GM12878 (cell line): ENCODE measurements around the gene CTAG1B. TPM values are rescaled to one million over a fixed set of nuclear protein-coding genes. Genes with fewer than 3 reads are reported as not detected.

ENCODE experiments used
- ATAC-seq: fragments of 200-7000 bp; cut with Tn5 transposase; 3 replicates; pipeline ENCODE4 v1.9.1; 2020; ENCODE audit warnings: mild to moderate bottlenecking, moderate library complexity
- BruUV-seq: library from RNA; stranded (reverse); fragments of 400-500 nt; replicated peaks from 2 replicates; lab custom pipeline; 2021; lab: Mats Ljungman, UMichigan
- CTCF ChIA-PET: fragments of 300-600 bp; sonication (Branson Sonifier 250); formaldehyde crosslinking; extraction: SDS; loops from one replicate; lab custom pipeline; 2021; ENCODE audit warnings: inconsistent platforms; lab: Yijun Ruan, JAX
- POLR2A ChIA-PET: fragments of 350-600 bp; formaldehyde crosslinking; extraction: SDS; loops from one replicate; lab custom pipeline; 2021; ENCODE audit warnings: inconsistent platforms; lab: Charles Lee
- RAD21 ChIA-PET: fragments of 300-600 bp; sonication (Branson Sonifier 250); formaldehyde crosslinking; loops from one replicate; lab custom pipeline; 2023; ENCODE audit warnings: antibody characterized with exemption; ENCODE audit not compliant: unreplicated experiment; lab: Charles Lee
- SMC1A ChIA-PET: fragments of 300-600 bp; sonication (Branson Sonifier 250); formaldehyde crosslinking; loops from one replicate; lab custom pipeline; 2023; ENCODE audit not compliant: unreplicated experiment, uncharacterized antibody; lab: Charles Lee
- DNase-seq: peaks from one replicate; pipeline ENCODE4 v3.0.0-alpha.2; 2011; ENCODE audit warnings: low read depth, low spot score
- FAIRE-seq: peaks from 3 replicates; lab custom pipeline; 2011; peaks lifted over from hg19 to GRCh38; lab: Jason Lieb, UNC
- H2AFZ ChIP-seq: 2 replicates; pipeline ENCODE4 v1.6.0; 2011; ENCODE audit warnings: low read depth, low read length, control low read depth; ENCODE audit not compliant: control insufficient read depth
- H3K27ac ChIP-seq: 2 replicates; pipeline ENCODE4 v1.5.1; 2011; ENCODE audit warnings: control low read depth; ENCODE audit not compliant: control insufficient read depth, insufficient read depth
- H3K27me3 ChIP-seq, 2 experiments: replicated peaks in 1 of 2; 2 replicates each; pipeline versions ENCODE4 v1.6.0 to v1.6.1; 2011; ENCODE audit warnings: low read length in 1 of 2; ENCODE audit not compliant: control insufficient read depth in 2 of 2, insufficient read depth in 2 of 2
- H3K36me3 ChIP-seq, 2 experiments: 2 replicates each; pipeline ENCODE4 v1.5.1; 2011; ENCODE audit warnings: low read length in 1 of 2; ENCODE audit not compliant: control insufficient read depth in 2 of 2, insufficient read depth in 2 of 2
- H3K4me1 ChIP-seq: 2 replicates; pipeline ENCODE4 v1.6.1; 2011; ENCODE audit warnings: mild to moderate bottlenecking, low read length, moderate library complexity, mixed read lengths; ENCODE audit not compliant: control insufficient read depth, insufficient read depth
- H3K4me2 ChIP-seq: 2 replicates; pipeline ENCODE4 v1.6.0; 2011; ENCODE audit warnings: control low read depth; ENCODE audit not compliant: control insufficient read depth, insufficient read depth
- H3K4me3 ChIP-seq: fragments of 200-600 bp; sonication (generic); 2 replicates; pipeline ENCODE4 v1.5.1; 2016
- H3K79me2 ChIP-seq: 2 replicates; pipeline ENCODE4 v1.6.0; 2011; ENCODE audit warnings: low read length; ENCODE audit not compliant: control insufficient read depth, insufficient read depth
- H3K9ac ChIP-seq: 2 replicates; pipeline ENCODE4 v1.8.0; 2011; ENCODE audit warnings: low read length, control low read depth, mixed read lengths; ENCODE audit not compliant: control insufficient read depth, insufficient read depth
- H3K9me3 ChIP-seq: replicated peaks from 3 replicates; pipeline ENCODE4 v1.5.1; 2011; ENCODE audit warnings: mild to moderate bottlenecking, low read length; ENCODE audit not compliant: control insufficient read depth, insufficient read depth
- H4K20me1 ChIP-seq: 2 replicates; pipeline ENCODE4 v1.6.0; 2011; ENCODE audit not compliant: control insufficient read depth, insufficient read depth
- BCLAF1 ChIP-seq: fragments of 450-650 bp; IDR thresholded peaks from 2 replicates; pipeline ENCODE4 v1.6.1; 2017; ENCODE audit warnings: antibody characterized with exemption, mild to moderate bottlenecking, moderate library complexity
- JUNB ChIP-seq: IDR thresholded peaks from 2 replicates; pipeline ENCODE4 v1.6.1; 2016; ENCODE audit warnings: antibody characterized with exemption, mild to moderate bottlenecking
- KLF5 ChIP-seq: fragments of 450-650 bp; IDR thresholded peaks from 2 replicates; pipeline ENCODE4 v1.6.1; 2014; ENCODE audit warnings: mild to moderate bottlenecking; ENCODE audit not compliant: partially characterized antibody
- MAX ChIP-seq: IDR thresholded peaks from 2 replicates; pipeline ENCODE4 v1.6.1; 2012; ENCODE audit warnings: low read depth, low read length, improper control_type of control experiment
- SIX5 ChIP-seq: IDR thresholded peaks from 2 replicates; pipeline ENCODE4 v1.6.1; 2011; ENCODE audit warnings: mild to moderate bottlenecking, low read depth, low read length, moderate library complexity; ENCODE audit not compliant: severe bottlenecking
- WGBS: methylation state at CpG from one replicate; pipeline ENCODE4 v1.1.6; 2016; ENCODE audit warnings: low lambda C conversion rate; ENCODE audit not compliant: insufficient replicate concordance, insufficient coverage; ENCODE audit errors: missing lambda C conversion rate; 5-methylcytosine and 5-hydroxymethylcytosine counted together
- in situ Hi-C: fragments of 300-500 bp; cut with MboI; formaldehyde crosslinking; loops from 9 replicates; pipeline ENCODE4 v1.14.3; 2018; ENCODE audit warnings: mixed read lengths
- intact Hi-C: fragments of 100-400 bp; cut with micrococcal nuclease; formaldehyde crosslinking; loops from one replicate; pipeline ENCODE4 v1.14.2; 2022; ENCODE audit not compliant: unreplicated experiment
- polyA plus RNA-seq, 11 experiments: library from polyadenylated mRNA; depleted of rRNA in 4 of 11; unstranded in 6 of 11; stranded (reverse) in 5 of 11; fragments of >200 nt; fragmentation: Nextera tagmentation in 4 of 11; fragmentation: Illumina TruSeq in 1 of 11; extraction: Ambion mirVana in 4 of 11; extraction: Trizol in 1 of 11; gene quantifications; 1 replicate in 1 of 11; 2 replicates in 10 of 11; pipeline versions ENCODE4 v1.2.1 to v1.2.3, GENCODE V29; 2011 to 2016; ENCODE audit warnings: inconsistent platforms in 2 of 11, missing spikeins in 2 of 11, low read depth in 1 of 11
- total RNA-seq, 4 experiments: library from RNA; depleted of rRNA in 3 of 4; stranded (reverse); fragments of >200 nt in 3 of 4; fragmentation: Illumina TruSeq in 1 of 4; extraction: Trizol in 1 of 4; gene quantifications; 2 replicates each; pipeline versions ENCODE4 v1.2.1 to v1.2.3, GENCODE V29; 2013 to 2021

CTAG1B gene
- total and polyA plus RNA-seq, 10 of the 15 experiments (the other 5 are each of a cell fraction or from before 2014, with no cell fraction given), result not detected

- BruUV-seq, result no TSS peak
- H3K27me3 ChIP-seq, result no peaks in the 10 kb centered on the region
- WGBS, result 41% methylated on average over 12 of the region's 13 CpGs
- TF ChIP-seq KLF5 (no peak), BCLAF1 (no peak)
- H2AFZ ChIP-seq, result no peak overlapping the region
- no peaks in the 10 kb centered on the region for H4K20me1 ChIP-seq
- H3K79me2 ChIP-seq, result no peaks in the 10 kb centered on the region
- no peak overlapping the region for H3K4me2 ChIP-seq
- in situ Hi-C loops (no loop called here), intact Hi-C loops (no loop called here)
- ChIA-PET POLR2A (no interaction called here), CTCF (no interaction called here), RAD21 (no interaction called here), SMC1A (no interaction called here)
- H3K36me3 ChIP-seq, result no peaks in the 10 kb centered on the region
- H3K9me3 ChIP-seq, result no peaks in the 10 kb centered on the region; the same call in 2 of the 3 replicates
- ATAC-seq (no peak), FAIRE-seq (no peak), DNase-seq (no peak)
- no peak overlapping the region for H3K4me3 ChIP-seq
- H3K4me1 ChIP-seq, result no peaks in the 10 kb centered on the region
- H3K27ac ChIP-seq, result no peak overlapping the region
- no peak overlapping the region for H3K9ac ChIP-seq
Observed at GRCh38 chrX:154602226-154602625, 16.9 kb downstream of the CTAG1B start.

GRCh38 chrX:154600759-154601374 is 18.2 kb downstream of the CTAG1B start:
- Histone ChIP-seq H2AFZ (no peak overlapping the region), H3K4me1 (no peaks in the 10 kb centered on the region), H3K36me3 (no peaks in the 10 kb centered on the region), H3K27ac (no peak overlapping the region), H4K20me1 (no peaks in the 10 kb centered on the region), H3K79me2 (no peaks in the 10 kb centered on the region), H3K9me3 (no peaks in the 10 kb centered on the region; the same call in 2 of the 3 replicates), H3K4me3 (no peak overlapping the region), H3K27me3 (no peaks in the 10 kb centered on the region), H3K9ac (no peak overlapping the region), H3K4me2 (no peak overlapping the region)
- ChIA-PET RAD21 (no interaction called here), CTCF (no interaction called here), POLR2A (no interaction called here), SMC1A (no interaction called here)
- intact Hi-C loops, result no loop called here
- BruUV-seq, result no TSS peak
- TF ChIP-seq MAX, result no peak
- no peak for TF ChIP-seq SIX5
- no peak for TF ChIP-seq JUNB
- ATAC-seq (no peak), FAIRE-seq (no peak), DNase-seq (no peak)
- in situ Hi-C loops, result no loop called here
- WGBS, result 53% methylated on average over 15 of the region's 15 CpGs
